ENCODE data around the gene SEMA3F. TPM values are rescaled to one million over a fixed set of nuclear protein-coding genes. Genes with fewer than 3 reads are reported as not detected.

SEMA3F gene
- total RNA-seq, 3 donors from 2014 or later, result 10.7 to 15.3 (median 14.6) TPM

DNA sequence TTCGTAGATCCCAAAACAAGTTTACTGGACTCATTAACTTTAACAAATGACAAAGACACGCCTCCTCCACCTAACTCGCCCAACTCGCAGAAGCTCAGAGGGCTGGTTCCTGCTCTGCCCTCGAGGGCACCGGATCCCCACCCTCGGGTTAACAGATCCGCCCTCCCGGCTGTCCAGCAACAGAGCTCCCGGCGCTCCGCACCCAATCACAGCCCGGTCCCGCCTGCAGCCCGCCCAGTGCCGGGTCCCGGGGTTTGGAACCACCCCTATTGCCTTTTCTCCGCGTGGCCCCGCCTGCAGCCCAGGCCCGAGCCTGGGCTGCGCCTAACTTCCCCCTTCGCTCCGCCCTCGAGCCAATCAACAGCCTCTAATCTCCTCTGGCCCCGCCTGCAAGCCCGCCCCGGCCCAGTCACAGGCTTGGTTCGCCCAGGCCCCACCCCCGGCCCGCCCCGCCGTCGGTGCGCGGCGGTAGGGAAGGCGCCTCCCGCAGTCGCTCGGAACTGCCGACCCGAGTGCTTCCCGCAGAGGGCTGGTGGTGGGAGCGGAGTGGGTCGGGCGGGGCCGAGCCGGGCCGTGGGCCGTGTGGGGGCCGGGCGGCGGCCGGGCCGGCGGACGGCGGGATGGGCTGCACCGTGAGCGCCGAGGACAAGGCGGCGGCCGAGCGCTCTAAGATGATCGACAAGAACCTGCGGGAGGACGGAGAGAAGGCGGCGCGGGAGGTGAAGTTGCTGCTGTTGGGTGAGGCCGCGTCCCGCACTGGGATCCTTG is 80.8 kb downstream of the SEMA3F start, which contains the start of gene GNAI2:
TSS of gene GNAI2 (plus strand) at position 489 of the 768 bp plus-strand sequence. CDS start at position 621, 132 bp downstream.
- H3K4me1 ChIP-seq (ENCODE audit: low read depth), result peaks cover 33% of the 10 kb centered on the region
- no peaks in the 10 kb centered on the region for H3K36me3 ChIP-seq (ENCODE audit: low read depth)
- DNase-seq, result peak; percentile 97 to 100 (median 99)
- TF ChIP-seq CTCF (IDR thresholded peaks at IDR 0.05), result peak; percentile 14
- no peaks in the 10 kb centered on the region for H3K9me3 ChIP-seq
- ATAC-seq, result peak; percentile 90
- H3K4me3 ChIP-seq, result peak within 1 kb of the TSS; percentile 66
- intact Hi-C loops (cut with DNase I, micrococcal nuclease), result no loop called here

DNA sequence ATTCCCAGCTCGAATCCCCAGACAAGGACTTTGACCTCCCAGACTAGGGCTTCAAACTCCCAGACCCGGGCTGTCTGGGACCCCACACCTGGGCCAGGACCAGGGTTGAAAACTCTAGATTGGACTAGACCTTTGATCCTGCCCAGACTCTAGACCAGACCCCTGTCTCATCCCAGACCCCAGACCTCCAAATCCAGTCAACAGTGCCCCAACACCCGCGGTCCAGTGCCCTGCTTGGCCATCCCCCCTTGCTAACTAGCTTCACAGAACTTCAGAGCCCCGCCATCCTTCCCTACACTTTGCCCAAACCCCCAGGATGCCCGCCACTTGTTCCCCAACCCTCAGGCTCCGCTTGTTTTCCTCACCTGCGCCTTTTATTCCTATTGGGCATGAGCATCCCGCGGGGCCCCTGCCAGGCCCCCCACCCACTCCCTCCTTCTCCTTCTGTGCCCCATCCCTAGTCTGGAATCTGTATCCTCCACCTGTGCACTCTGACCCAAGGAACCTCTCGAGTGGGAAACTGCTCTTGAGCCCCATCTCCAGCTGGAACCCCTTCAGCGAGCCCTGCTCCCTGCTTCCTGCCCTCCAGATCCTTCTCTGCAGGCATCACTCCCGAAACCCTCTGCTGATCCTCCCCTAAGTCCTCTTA is 81.5 kb downstream of the SEMA3F start:
- no peak for TF ChIP-seq CTCF (IDR thresholded peaks at IDR 0.05)
- Histone ChIP-seq H3K36me3 (ENCODE audit: low read depth) (no peaks in the 10 kb centered on the region), H3K9me3 (no peaks in the 10 kb centered on the region), H3K4me1 (ENCODE audit: low read depth) (peaks cover 40% of the 10 kb centered on the region), H3K4me3 (peak overlapping the region; percentile 66)
- ATAC-seq (no peak), DNase-seq (no peak)
- intact Hi-C loops (cut with DNase I, micrococcal nuclease), result no loop called here

DNA sequence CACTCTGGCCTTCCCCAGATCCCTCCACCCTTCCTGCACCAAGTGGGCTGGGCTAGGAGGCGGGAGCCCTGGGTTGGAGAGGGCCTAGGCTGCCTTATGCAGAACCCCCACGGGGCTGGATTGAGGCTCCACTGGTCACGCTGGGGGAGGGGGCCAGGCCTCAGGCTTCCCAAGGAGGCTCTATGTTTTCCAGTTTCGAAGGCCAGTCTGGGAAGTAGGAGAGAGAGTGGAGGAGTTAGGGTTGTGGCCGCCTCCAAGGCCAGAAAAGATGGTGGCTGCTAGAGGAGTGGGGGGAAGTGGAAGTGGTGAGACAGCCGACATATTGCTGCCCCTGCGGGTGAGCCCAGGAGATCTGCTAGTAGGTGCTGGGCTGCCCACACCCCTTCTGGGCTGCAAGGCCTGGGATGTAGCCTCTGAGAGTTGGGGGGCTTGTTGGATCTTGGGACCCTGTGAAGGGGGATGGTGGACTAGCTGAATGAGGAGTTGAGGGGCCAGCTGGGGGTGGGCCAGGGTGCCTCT is 82.1 kb downstream of the SEMA3F start:
- intact Hi-C loops (cut with DNase I, micrococcal nuclease), result no loop called here
- H3K4me1 ChIP-seq (ENCODE audit: low read depth), result peaks cover 46% of the 10 kb centered on the region

DNA sequence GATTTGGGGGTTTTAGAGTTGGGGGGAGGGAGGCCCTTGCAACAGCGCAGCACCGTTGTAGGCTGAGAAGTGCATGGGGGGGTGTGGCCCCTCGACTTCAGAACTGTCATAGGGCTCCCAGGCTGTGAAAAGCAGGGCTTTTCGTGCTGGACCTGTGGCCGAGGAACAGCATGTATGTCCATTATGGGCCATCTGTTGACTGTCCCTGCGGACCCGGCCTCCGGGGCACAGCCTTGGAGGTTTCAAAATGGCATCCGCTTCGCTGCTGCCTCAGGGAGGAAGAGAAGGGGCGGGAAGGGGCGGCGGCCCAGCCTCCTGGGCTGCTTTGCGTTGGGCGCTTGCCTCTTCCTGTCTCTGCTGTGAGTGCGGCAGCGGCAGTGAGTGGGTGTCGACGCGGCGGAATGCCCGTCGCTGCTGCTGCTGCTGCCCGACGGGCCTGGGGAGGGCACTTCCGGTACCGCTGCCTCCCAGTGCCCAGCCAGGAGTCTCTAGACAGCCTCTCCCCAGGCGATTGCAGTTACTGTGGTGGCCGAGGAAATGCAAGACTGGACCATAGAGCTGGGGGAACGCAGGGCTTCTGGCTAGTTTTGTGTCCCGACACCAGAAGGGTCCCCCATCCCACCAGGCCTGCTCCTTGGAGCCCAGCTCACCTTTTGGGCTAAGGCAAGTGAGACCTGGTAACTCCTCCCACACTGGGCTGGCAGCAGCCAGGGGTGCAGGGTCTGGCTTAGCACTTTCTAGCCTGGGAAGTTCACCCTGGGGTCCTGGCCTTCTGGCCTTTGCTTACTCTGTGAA is 82.8 kb downstream of the SEMA3F start:
- Histone ChIP-seq H3K4me1 (ENCODE audit: low read depth) (peaks cover 54% of the 10 kb centered on the region), H3K36me3 (ENCODE audit: low read depth) (no peaks in the 10 kb centered on the region), H3K4me3 (peak overlapping the region; percentile 66), H3K9me3 (no peaks in the 10 kb centered on the region)
- DNase-seq (peak; percentile 77 to 93 (median 81)), ATAC-seq (peak; percentile 39)
- intact Hi-C loops (cut with DNase I, micrococcal nuclease), result no loop called here
- TF ChIP-seq CTCF (IDR thresholded peaks at IDR 0.05), result no peak

More for the DNA sequence above, 82.1 kb downstream of the SEMA3F start:
- TF ChIP-seq CTCF (IDR thresholded peaks at IDR 0.05), result no peak
- H3K9me3 ChIP-seq, result no peaks in the 10 kb centered on the region
- ATAC-seq (no peak), DNase-seq (peak in 1 of 3 donors; percentile 71)
- H3K4me3 ChIP-seq, result peak overlapping the region; percentile 66
- no peaks in the 10 kb centered on the region for H3K36me3 ChIP-seq (ENCODE audit: low read depth)

DNA sequence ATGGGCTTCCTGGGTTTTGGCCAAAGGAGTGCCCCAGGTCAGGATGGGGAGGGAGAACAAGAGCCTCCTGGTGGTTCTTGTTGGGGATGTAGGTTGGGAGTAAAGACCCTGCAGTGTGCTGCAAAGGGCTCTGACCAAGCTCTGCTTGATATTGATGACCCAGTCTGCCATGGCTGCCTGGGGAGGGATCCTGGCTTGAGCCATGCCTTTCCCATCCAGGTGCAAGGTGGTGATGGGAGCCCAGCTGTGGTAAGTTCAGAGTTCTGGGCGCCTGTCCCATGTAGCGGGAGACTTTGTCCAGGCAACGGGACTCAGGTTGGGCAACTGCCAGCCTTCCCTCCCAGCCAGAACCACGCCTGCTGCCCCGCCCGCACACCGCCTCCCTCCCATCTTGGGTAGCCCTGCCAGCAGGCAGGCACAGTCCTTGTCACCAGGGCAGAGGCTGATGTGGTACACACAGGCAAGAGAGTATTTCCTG is 83.5 kb downstream of the SEMA3F start:
- peaks cover 60% of the 10 kb centered on the region for H3K4me1 ChIP-seq (ENCODE audit: low read depth)
- H3K36me3 ChIP-seq (ENCODE audit: low read depth), result no peaks in the 10 kb centered on the region
- H3K4me3 ChIP-seq, result no peak overlapping the region
- no peak for TF ChIP-seq CTCF (IDR thresholded peaks at IDR 0.05)
- ATAC-seq (peak; percentile 62), DNase-seq (peak; percentile 93 to 95 (median 94))
- H3K9me3 ChIP-seq, result no peaks in the 10 kb centered on the region
- intact Hi-C loops (cut with DNase I, micrococcal nuclease), result no loop called here
